HG03175 (cell line): ENCODE measurements around the gene PDZD7.

Source experiments
- ATAC-seq: cut with Tn5 transposase; IDR thresholded peaks from one replicate; pipeline ENCODE4 v1.9.1; 2021; ENCODE audit warnings: mild to moderate bottlenecking, moderate library complexity; ENCODE audit not compliant: unreplicated experiment

Gene PDZD7

DNA sequence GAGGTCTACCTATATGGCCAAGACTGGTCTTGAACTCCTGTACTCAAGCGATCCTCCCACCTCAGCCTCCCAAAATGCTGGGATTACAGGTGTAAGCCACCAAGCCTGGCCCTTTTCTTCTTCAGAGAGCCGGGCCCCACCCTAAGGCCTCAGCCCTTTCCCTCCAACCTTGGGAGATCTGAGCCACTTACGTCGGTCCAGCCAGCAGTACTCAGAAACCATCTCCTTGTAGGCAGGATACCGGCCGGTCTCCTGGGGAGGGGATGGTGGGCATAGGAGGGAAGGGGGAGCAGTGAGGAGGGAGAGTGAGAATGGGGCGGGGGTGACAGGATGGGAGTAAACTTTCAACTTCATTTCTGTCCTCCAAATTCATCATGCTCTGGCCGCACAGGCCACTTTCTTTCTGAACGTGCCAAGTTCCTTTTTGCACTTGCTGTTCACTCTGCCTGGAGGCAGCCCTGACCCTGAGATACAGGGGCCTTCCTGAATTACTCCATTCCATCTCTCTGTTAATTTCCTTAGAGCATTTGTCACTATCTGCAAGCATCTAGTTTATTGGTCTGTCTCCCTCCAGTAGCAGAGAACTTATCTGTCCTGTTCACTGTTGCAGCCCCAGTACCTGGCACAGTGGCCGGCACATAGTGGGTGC, 10.4 kb downstream of the PDZD7 start:
- ATAC-seq: no peak

DNA sequence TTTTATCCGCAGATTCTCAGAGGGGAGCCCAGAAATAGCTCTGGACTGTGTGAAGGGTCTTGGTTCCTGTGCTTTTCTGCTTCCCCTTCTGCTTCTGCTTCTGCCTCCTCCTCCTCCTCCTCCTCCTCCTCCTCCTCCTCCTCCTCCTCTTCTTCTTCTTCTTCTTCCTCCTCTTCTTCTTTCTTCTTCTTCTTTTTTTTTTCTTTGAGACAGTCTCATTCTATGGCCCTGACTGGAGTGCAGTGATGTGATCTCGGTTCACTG, 11.6 kb downstream of the PDZD7 start:
- no peak for ATAC-seq

DNA sequence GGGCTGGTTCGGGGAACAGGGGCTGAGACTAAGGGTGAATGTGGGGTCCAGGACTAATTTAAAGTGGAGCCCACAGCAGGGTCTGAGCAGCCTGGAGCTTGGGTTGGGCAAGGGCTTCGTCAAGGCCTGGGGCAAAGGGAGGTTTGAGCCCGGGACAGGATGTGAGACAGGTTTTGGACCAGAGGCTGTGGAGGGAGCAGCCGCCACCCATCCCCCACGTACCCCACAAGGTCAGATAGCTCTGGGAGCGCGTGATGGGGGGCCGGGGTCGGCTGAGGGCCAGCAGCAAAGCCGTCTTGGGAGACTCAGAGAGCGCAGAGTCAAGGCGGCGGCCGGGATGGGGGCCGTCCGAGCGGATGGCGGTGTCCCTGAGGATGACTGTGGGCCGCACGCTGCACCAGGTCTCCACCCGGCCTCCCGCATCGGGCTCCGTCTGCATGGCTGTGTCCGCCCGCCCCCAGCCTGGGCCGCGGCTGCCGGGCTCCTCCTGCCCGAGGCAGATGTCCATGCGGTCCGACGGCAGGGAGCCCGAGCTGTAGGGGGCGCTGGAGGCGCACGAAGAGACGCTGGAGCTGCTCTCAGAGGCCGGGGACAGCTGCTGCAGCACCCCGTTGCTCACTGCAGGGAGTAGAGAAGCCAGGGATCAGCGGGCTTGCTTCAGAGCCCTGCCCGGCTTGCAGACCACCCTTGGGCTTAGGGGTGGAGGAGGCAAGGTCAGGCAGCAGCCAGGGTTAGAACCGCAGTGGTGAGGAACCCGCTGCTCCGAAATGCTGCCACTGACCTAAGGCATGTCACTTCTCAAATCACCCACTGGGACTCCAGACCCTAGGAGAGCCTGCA, 12.1 kb downstream of the PDZD7 start:
- ATAC-seq: no peak

DNA sequence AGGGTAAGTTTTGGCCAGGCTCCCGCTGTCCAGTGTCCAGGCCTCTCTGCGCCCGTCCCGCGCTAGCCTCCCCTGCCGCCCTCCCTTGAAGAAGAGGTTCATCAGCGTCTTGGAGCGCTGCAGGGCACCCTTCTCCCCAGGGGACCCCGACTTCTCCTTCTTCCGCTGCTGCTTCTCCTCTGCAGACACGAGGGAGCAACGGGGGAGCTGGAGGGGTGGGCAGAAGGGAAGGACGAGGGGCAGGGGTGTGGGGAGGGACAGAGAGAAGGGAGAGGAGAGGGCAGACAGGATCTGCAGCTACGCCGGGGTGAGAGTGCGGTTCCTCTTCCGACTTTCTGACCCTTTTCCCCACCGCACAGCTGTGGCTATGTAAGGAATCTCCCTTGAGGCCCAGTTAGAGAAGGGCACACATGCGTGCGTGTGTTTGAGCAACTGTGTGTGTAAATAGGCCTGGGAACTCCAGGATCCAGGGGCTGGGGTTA, 12.8 kb downstream of the PDZD7 start:
- no peak for ATAC-seq

DNA sequence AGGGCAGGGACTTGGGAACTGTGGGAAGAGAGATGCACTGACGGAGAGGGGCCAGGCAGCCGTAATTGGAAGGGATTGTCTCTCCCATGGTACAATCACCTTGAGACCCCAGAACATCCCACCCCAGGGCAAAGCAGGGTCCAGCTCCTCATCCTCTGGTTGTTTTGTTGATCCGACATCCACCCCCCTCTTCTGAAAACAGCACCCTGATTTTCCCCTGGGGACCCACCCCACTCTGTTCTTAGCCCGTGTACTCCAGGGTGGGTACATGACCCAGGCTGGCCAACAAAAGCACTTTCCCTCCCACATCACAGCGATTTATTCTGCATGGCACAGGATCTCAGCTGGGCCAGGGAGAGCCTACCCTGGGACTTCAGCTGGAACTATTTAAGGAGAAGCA, 14.1 kb downstream of the PDZD7 start:
- ATAC-seq: no peak

DNA sequence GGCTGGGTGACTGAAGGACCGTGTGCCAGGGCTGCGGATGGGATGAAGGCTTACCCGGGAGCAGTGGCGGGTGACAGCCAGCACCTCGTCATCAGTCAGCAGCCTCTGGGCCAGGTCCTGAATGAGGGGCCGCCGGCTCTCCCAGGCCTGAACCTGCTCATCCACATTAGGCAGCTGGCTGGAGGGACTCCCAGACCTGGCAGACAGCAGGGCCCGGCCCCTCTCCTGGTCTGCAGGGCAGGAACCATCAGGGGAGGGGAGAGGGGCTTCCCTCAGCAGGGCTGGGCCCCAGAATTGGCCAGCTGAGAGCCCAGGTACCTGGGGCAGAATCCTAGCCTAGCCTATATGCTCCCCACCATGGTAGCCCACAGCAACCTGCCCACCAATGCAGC, 15.4 kb downstream of the PDZD7 start:
- ATAC-seq: no peak

DNA sequence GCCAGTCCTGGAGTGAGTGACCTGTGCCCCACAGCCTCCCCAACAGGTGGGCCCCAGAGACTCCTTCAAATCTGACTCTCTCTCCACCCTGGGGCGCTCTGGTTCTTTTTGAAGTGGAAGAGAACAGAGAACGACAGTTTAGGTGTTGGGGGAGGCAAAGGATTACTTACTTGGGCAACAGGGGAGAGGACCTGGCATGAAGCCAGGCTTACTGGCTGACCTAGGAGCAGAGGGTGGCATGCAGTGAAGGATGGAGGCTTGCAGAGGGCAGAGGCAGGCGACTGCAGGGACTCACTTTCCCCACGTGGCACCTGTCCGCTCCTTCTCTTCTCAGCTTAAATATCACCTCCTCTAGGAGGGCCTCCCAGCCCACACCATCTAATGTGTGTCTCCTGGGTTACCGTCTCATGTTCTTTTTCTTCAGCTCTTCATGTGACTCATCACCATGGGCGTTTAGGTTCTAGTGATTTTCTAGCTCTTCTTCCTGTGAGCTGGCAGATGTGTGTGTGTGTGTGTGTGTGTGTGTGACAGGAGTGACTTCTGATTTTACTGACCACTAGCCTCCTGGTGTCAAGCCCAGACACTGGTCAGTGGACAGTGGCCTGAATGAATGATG, 15.9 kb downstream of the PDZD7 start:
- no peak for ATAC-seq

DNA sequence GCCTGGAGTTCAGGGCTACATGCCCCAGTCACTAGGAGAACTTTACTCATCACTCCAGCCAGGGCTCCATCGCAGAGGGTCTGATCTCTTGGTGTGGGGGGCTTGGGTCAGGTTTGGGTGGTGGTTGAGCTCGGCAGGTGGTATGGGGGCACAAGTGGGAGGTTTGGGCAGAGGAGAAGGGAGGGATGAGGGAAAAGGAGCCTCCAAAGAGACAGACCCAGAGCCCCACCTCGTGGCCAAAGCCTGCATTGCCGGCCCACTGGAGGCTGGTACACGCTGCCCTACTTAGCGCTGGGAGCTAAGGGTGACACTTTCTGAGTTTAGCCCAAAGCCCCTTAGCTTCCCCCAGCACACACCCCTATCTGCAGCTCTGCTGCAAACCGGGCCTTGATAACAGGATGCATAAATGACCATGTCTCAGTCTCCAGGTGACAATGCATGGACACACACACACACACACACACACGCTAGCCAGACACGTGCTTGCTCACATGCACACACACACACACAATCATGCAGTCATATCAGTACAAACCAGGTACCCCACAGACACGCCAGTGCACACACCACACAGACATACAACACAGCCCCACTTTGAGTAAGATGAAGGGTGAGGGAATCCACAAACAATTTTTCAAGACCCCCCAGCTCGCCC, 16.6 kb downstream of the PDZD7 start:
- ATAC-seq: no peak

DNA sequence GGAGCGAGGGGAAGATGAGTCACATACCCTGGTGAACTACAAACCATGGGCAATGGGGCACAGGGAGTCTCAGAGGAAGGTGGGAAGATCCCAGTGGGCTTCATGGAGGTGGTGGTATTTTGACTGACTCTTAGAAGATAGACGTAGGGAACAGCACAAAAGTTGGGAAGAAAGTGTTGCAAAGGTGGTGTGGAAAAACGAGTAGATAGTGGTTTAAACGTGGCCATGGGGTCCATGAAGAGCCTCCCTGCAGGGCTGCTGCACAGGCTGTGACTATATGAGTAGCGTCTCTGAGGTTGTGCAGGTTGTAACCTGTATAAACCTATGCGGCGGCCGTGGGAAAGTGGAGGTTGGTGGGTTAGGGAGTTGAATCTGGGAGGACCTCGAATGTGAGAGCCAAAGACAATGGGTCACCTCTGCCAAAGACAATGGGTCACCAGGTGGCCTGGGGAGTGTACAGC, 17.5 kb downstream of the PDZD7 start:
- no peak for ATAC-seq

DNA sequence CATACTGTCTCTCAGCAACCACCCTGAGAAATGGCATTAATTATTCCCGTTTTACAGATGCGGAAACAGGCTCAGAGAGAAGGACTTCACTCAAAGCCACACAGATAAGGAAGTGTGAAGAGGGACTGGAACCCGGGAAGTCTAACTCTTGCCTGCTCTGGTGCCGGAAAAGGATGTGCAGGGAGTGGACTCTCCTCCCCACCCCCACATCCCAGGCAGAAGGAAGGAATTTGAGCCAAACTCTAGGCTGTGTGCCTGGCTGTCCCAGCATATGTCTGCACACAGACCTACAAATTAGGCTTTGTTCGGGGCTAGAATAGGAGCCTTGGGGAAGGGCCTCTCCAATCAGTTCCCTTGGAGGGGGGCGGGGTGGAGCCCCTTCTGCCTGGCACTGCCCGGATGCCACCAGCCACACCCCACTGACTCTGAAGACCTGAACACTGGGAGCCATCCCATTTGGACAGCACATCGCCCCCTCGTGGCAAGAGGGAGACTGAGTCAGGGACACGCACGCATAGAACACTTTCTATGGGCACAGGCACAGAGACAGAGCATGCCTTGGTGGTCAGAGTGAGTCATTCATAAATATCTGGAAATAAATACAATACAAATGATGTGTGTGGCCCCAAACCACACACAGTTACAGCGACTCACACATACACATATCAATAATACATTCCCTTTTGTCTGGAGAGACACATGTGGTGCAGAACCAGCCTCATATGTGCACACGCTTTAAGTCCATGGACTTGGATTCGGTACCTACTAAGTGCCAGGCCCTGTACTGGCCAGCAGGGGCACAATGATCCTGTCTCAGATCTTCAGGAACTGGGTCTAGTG, 18.2 kb downstream of the PDZD7 start:
- ATAC-seq: peak; percentile 77

DNA sequence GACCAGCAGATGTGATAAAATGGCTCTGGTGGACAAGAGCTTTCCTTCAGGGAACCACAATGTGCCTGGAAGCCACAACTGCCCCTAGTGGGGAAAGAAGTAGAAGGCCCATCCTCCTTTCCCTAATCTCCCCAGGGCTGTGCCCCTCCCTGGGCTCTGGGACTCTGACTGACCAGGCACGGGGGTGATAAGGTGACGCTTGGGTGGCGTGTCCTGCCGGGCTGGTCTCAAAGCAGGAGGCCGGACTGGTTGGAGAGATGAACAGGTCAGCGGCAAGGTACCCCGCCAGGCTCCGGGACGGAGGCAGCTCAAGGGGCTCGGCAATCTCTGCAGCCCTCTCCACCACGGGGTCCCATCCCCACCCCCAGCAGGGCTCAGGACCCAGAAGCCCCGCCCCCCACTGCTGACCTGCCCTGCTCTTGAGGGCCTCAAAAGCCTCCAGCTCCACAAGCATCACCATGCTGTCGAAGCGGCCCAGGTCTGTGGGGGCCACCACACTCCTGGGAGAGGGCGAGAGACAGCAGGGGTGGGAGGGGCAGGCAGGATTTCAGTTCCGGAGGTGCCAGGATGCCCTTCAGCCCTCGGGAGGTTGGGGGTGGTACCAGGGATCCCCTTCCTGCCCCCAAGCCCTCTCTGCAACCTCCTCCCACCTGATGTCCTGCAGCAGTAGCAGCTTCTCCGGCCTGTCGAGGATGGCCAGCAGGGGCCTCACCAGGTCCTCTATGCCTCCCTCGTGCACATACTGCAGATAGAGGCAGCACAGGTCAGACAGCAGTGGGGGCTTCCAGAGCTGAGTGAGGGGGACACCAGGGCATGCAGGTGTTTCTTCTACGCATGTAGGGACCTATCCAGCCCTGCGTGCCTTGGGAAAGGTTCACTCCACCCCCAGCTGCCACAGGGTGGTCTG, 19.2 kb downstream of the PDZD7 start:
- no peak for ATAC-seq

DNA sequence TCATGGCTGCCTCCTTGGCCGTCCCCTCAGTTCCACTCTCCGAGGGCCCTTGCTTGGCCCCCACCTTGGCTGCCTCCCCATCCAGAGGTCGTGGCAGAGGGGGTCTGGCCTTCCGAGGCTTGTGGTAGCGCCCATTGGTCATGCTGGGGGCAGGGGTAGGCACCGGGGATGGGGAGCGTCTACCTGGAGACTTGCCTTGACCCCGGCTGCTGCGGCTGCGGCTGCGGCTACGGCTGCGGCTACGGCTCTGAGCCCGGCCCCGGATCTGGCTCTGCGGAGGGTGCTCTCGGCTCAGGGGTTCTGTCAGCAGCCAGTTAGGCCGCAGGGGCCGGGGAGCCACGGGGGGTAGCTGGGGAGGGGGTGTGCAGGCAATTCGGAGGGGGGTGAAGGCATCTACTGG, 20.6 kb downstream of the PDZD7 start:
- ATAC-seq: no peak

DNA sequence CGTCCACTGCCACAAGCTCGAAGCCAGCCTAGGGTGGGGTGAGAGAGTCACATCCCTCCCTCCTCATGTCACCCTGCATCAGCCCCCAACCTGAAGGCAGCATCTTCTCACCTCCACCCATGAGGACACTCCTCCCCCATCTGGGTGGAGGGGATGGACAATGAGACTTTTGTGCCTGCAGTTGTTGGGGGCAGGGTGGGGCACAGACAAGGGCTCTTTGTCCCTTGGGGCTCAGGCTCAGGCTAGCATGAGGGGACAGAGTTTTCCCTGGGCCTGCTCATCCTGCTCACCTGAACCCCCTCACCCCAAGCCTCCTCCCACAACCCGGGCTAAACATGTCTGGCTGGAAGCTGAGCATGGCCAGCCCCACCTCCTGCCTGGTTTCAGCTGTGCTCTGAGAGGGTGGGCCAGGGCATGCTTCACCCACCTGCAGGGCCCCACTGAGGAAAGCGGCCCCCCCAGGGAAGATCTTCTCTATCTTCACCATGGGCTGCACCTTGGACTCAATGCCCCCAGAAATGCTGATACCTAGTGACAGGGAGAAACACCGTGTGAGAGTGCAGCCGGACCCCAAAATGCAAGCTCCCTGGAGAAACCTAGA, 22.0 kb downstream of the PDZD7 start:
- no peak for ATAC-seq

DNA sequence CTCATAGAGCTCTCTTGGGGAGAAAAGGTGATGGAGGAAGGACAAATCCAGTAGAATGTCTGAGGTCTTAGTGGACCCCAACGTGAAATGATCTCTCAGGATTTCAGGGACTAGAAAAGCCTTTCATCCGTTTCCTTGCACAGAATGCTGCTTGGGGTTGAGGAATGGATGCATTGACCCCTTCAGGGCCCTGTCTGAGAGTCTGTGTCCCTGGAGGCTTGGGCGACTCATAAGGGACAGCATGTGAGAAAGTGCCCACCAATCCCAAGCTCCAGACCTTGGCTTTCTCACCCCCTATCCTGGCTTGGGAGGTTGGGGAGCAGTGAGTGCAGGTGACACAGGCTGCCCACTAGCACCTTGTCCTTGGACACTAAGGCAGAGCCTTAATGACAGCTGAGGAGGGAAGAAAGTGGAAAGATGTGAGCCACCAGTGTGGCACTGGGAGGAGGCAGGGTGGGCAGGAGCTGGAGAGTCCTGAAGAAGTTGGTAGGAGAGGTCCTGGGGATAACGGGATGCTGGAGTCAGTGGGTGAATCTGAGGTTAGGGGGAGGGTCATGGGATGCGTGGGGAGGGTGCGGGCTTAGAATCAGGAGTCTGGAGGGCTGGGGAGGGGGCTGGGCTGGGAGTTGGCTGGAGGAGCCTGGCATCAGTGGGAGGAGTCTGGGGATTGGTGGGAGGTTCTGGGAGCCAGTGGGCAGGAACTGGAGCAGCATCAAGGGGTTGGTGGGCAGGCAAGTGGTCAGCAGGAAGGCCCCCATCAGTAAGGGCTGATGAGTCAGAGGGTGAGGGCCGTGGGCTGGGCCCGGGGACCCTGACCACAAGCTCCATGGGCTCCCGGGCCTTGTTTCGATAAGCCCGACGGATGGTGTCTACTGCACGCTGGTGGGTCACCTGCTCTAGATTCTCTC, 22.8 kb downstream of the PDZD7 start:
- ATAC-seq: no peak

DNA sequence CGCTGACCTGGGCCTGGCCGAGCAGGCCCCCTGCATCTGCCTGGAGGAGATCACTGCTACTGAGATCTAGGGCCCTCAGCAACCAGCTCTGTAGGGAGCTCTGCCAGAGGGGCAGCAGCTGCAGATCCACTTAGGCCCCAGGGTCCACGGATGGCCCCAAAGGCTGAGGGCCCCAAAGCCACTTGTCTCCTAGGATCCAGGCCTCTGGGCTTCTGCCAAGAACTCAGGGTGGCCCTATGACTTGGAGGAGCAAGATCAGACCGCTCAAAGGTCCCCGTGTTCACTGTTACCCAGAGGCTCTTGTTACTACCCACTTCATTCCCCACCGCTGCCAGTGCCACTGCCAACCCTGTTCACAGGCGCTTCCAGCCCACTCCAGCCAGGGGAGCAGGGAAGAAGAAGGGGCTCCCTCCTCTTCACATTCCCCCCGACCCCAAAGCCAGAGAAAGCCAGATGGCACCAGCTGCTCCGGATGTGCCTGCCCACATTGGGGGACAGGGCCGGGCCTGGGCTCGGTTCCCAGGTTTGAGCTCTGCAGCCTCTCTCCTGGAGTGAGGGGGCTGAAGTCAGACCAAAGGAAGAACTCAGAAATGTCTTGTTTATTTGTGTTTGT, 23.7 kb downstream of the PDZD7 start:
- ATAC-seq: no peak

DNA sequence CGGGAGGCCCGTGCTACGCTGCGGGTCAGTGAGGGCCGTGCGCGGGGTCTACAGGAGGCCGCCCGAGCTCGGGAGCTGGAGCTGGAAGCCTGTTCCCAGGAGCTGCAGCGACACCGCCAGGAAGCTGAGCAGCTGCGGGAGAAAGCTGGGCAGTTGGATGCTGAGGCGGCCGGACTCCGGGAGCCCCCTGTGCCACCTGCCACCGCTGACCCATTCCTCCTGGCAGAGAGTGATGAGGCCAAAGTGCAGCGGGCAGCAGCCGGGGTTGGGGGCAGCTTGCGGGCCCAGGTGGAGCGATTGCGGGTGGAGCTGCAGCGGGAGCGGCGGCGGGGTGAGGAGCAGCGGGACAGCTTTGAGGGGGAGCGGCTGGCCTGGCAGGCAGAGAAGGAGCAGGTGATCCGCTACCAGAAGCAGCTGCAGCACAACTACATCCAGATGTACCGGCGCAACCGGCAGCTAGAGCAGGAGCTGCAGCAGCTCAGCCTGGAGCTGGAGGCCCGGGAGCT, 24.3 kb downstream of the PDZD7 start:
- ATAC-seq: no peak

DNA sequence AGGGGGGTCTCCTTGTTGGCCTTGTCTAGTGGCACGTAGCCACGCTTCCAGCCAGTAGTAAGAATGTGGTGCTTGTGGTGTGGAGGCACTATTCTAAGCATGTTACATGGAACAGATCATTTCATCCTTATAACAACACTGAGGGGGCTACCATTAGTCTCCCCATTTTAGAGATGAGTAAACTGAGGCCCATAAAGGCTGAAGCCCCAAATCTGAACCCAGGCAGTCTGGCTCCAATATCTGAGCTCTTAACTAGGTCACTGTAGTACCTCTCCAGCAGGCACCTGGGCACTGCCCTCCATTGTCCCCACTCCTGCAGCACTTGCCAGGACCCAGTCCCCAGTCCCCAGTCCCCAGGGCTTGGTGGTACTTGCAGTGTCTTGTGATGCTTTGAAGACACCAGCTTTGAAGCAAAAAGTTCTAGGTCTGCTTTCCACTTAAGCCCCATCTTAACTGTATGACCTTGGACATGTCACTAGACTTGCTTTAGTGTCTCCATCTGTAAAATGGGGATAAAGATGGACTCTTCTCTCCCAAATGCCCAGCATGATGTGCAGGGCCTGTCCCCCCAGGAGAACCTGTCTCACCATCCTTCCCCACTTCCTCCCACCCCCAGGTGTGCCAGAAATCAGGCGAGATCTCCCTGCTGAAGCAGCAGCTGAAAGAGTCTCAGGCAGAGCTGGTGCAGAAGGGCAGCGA, 24.9 kb downstream of the PDZD7 start:
- ATAC-seq: no peak
